ENCODE measurements around the gene CEP57. TPM values are rescaled to one million over a fixed set of nuclear protein-coding genes. Genes with fewer than 3 reads are reported as not detected.

The CEP57 gene
- polyA plus RNA-seq, 3 donors = 13.1 to 24.9 (median 14.9) TPM

DNA sequence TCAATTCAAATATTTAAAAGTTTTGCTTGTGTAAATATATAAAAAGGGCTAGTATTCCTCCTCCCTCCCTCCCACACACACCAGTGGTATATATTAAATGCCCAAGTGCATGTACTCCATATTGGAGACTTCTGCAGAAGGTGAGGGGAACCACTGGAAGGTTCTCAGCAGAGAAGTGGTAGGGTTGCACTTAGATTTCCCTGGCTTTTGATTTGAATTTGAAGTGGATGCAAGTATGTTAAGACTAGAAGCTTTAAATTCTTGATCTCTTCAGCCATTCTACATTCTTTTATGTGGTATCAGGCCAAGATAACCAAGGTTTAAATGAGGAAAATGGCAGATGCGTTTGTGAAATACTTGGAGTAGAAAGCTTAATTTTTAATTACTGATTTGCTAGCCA lies 43.1 kb downstream of the CEP57 start:
- WGBS (ENCODE audit: insufficient coverage) = no CpG with 5 or more reads among the region's 1 CpG
- H3K9ac ChIP-seq (ENCODE audit: insufficient read depth, low read length, poor library complexity, severe bottlenecking) = no peak overlapping the region
- H3K4me1 ChIP-seq (ENCODE audit: control insufficient read depth in 1 of 2, insufficient read depth in 2 of 2, low read length in 2 of 2) = no peaks in the 10 kb centered on the region
- intact Hi-C loops (cut with micrococcal nuclease) = loop anchor here (10.0 kb wide), 2 partner anchors 561 to 591 kb away; partner anchors contain the start of gene JRKL (in 2 of the 2)
- H3K36me3 ChIP-seq (replicated peaks in 1 of 2; ENCODE audit: control insufficient read depth in 1 of 2, insufficient read depth in 2 of 2, low read length in 2 of 2) = peaks cover 51 to 94% of the 10 kb centered on the region in 2 donors
- H3K27me3 Mint-ChIP-seq (ENCODE audit: low read depth in 3 of 3) = no peaks in the 10 kb centered on the region
- H3K4me1 Mint-ChIP-seq = no peaks in the 10 kb centered on the region
- no peak overlapping the region for H3K4me2 ChIP-seq (replicated peaks; ENCODE audit: extremely low read depth, low read length, poor library complexity, severe bottlenecking)
- H3K27me3 ChIP-seq (ENCODE audit: control insufficient read depth in 2 of 2, insufficient read depth in 2 of 2, low read length in 2 of 2) = no peaks in the 10 kb centered on the region
- peaks cover 48 to 54% of the 10 kb centered on the region in 2 donors for H3K36me3 Mint-ChIP-seq
- no peaks in the 10 kb centered on the region for H3K9me3 Mint-ChIP-seq
- H3K4me3 ChIP-seq (replicated peaks in 1 of 3; ENCODE audit: low read depth in 2 of 3, low read length in 3 of 3) = no peak overlapping the region
- H2AFZ ChIP-seq (ENCODE audit: insufficient read depth, low read depth, low read length, poor library complexity, severe bottlenecking) = no peak overlapping the region
- TF ChIP-seq CTCF (IDR thresholded peaks at IDR 0.05) = no peak
- H3K79me2 ChIP-seq (ENCODE audit: insufficient read depth, low read length) = no peaks in the 10 kb centered on the region
- DNase-seq = no peak
- H4K20me1 ChIP-seq (ENCODE audit: insufficient read depth, low read length) = no peaks in the 10 kb centered on the region
- H3K27ac ChIP-seq (ENCODE audit: low read depth in 1 of 2, low read length in 2 of 2) = no peak overlapping the region
- H3K9me3 ChIP-seq (replicated peaks in 1 of 2; ENCODE audit: control insufficient read depth in 1 of 2, insufficient read depth in 1 of 2, low read length in 2 of 2) = no peaks in the 10 kb centered on the region
- H3K4me3 Mint-ChIP-seq = no peak overlapping the region
- peak overlapping the region in 1 of 7 donors; percentile 73 for H3K27ac Mint-ChIP-seq

DNA sequence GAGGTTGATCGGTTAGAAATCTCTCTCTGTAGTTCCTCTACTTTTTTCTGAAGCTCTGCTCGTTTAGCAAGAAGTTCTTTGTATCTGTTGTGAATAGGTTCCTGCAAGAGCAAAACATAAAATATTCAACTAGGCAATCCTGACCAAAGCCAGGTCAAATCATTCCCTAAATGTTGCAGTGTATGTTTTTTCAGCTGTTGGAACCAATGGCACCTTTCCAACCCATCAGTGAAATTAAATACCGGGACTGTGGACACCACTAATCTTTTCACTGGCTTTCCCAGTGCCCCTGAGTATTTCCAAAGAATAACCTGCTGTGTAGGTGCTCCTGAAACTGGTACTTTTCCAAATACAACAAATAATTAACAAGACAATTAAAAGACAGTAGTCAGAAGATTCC lies 45.1 kb downstream of the CEP57 start:
- Mint-ChIP-seq H3K9me3 (no peaks in the 10 kb centered on the region), H3K27ac (no peak overlapping the region), H3K4me1 (no peaks in the 10 kb centered on the region), H3K4me3 (no peak overlapping the region), H3K27me3 (ENCODE audit: low read depth in 3 of 3) (no peaks in the 10 kb centered on the region), H3K36me3 (peaks cover 47 to 53% of the 10 kb centered on the region in 2 donors)
- Histone ChIP-seq H3K27ac (ENCODE audit: low read depth in 1 of 2, low read length in 2 of 2) (no peak overlapping the region), H3K9ac (ENCODE audit: insufficient read depth, low read length, poor library complexity, severe bottlenecking) (no peak overlapping the region), H2AFZ (ENCODE audit: insufficient read depth, low read depth, low read length, poor library complexity, severe bottlenecking) (no peak overlapping the region), H3K27me3 (ENCODE audit: control insufficient read depth in 2 of 2, insufficient read depth in 2 of 2, low read length in 2 of 2) (no peaks in the 10 kb centered on the region), H3K36me3 (replicated peaks in 1 of 2; ENCODE audit: control insufficient read depth in 1 of 2, insufficient read depth in 2 of 2, low read length in 2 of 2) (peaks cover 44 to 95% of the 10 kb centered on the region in 2 donors), H3K4me3 (replicated peaks in 1 of 3; ENCODE audit: low read depth in 2 of 3, low read length in 3 of 3) (no peak overlapping the region), H3K4me1 (ENCODE audit: control insufficient read depth in 1 of 2, insufficient read depth in 2 of 2, low read length in 2 of 2) (no peaks in the 10 kb centered on the region), H4K20me1 (ENCODE audit: insufficient read depth, low read length) (no peaks in the 10 kb centered on the region), H3K9me3 (replicated peaks in 1 of 2; ENCODE audit: control insufficient read depth in 1 of 2, insufficient read depth in 1 of 2, low read length in 2 of 2) (no peaks in the 10 kb centered on the region), H3K4me2 (replicated peaks; ENCODE audit: extremely low read depth, low read length, poor library complexity, severe bottlenecking) (no peak overlapping the region), H3K79me2 (ENCODE audit: insufficient read depth, low read length) (no peaks in the 10 kb centered on the region)
- intact Hi-C loops (cut with micrococcal nuclease) = loop anchor here (10.0 kb wide), 2 partner anchors 559 to 589 kb away; partner anchors contain the start of gene JRKL (in 2 of the 2)
- no peak for TF ChIP-seq CTCF (IDR thresholded peaks at IDR 0.05)
- no CpG with 5 or more reads among the region's 3 CpGs for WGBS (ENCODE audit: insufficient coverage)
- no peak for DNase-seq

Data from CD14-positive monocyte (primary cell).